Right lobe of liver (tissue), 4 donors: Measurements from ENCODE around the gene NRXN3.

Source experiments
- POLR2A ChIP-seq: fragments of 450-650 bp; IDR thresholded peaks from one replicate; pipeline ENCODE4 v1.6.1; 2017; ENCODE audit warnings: antibody characterized with exemption, mild to moderate bottlenecking
- TF ChIP-seq, protein P1 (sequence below), 4 donors: fragments of 200-600 bp in 3 of 4; fragments of 450-650 bp in 1 of 4; IDR thresholded peaks; one replicate each; pipeline versions ENCODE4 v1.5.1 to v1.8.0; 2016 to 2022; ENCODE audit warnings: antibody characterized with exemption in 4 of 4, mild to moderate bottlenecking in 2 of 4
- donor health status: DM: no; HTN: no; CAD: no.
- donor health status: DM: no; HTN: no; CAD: no.
- donor health status: DM: no; HTN: yes; CAD: no.

DNA sequence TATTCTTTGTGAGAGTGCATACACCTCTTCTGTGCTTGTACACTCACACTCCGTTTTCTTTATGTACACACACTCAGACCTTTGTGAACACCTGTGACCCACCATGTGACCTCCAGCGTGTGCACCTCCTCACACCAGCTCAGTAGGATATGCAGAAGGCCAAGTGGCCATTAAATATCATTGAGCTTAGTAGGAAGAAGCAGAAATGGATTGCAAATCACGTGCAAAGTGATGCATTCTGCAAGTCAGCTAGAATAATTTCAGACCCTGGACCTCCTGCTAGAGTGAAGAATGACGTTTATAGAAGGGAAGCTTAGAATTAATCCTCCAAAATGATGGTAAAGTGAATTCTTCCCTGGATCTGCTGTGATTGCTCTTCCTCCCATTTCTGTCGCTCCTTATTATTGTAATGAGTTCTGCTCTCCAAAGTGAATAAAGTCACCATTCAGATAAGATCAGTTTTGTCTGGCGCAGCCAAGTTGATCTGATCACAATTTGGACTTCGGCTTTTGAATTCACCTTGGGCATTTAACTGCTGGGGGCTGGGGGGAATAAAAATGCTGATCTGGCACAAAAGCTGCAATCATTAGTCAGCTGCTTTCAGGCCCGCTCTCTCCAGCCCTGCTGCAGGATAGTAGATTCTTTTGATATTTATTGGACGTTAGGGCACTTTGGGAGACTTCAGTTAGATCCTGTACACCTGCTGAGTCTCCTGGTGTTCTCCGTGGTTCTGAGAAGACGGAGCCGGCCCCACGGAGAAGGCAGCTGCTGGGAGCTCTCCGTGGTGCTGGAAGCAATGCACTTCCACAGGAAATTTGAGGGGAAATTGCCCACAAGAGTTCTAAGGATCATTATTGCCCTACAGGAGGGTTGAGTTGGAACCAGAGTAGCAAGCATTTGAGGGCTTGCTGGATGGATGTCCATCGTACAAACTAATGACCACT lies 12.4 kb upstream of the NRXN3 start:
- TF ChIP-seq, protein P1, sequence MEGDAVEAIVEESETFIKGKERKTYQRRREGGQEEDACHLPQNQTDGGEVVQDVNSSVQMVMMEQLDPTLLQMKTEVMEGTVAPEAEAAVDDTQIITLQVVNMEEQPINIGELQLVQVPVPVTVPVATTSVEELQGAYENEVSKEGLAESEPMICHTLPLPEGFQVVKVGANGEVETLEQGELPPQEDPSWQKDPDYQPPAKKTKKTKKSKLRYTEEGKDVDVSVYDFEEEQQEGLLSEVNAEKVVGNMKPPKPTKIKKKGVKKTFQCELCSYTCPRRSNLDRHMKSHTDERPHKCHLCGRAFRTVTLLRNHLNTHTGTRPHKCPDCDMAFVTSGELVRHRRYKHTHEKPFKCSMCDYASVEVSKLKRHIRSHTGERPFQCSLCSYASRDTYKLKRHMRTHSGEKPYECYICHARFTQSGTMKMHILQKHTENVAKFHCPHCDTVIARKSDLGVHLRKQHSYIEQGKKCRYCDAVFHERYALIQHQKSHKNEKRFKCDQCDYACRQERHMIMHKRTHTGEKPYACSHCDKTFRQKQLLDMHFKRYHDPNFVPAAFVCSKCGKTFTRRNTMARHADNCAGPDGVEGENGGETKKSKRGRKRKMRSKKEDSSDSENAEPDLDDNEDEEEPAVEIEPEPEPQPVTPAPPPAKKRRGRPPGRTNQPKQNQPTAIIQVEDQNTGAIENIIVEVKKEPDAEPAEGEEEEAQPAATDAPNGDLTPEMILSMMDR (IDR thresholded peaks at IDR 0.05), result no peak
- no peak for TF ChIP-seq POLR2A
